ENCODE measurements around the gene AP3S2. TPM values are rescaled to one million over a fixed set of nuclear protein-coding genes. Genes with fewer than 3 reads are reported as not detected.
"Not testable (repeated sequence)": the region's sequence is repeated elsewhere in the genome, so short reads cannot be mapped to it uniquely, and the experiment has no call there.

Gene AP3S2
- total RNA-seq, 2 experiments from 2014 or later = 25.3 to 28.1 TPM

DNA sequence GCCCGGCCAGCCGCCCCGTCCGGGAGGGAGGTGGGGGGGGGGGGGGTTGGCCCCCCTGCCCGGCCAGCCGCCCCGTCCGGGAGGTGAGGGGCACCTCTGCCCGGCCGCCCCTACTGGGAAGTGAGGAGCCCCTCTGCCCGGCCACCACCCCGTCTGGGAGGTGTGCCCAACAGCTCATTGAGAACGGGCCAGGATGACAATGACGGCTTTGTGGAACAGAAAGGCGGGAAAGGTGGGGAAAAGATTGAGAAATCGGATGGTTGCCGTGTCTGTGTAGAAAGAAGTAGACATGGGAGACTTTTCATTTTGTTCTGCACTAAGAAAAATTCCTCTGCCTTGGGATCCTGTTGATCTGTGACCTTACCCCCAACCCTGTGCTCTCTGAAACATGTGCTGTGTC, 38.9 kb downstream of the AP3S2 start:
- H3K4me1 Mint-ChIP-seq, CTCF ChIA-PET, POLR2A ChIA-PET, H3K27me3 Mint-ChIP-seq, H3K27ac Mint-ChIP-seq, H3K4me3 Mint-ChIP-seq, DNase-seq, H3K9me3 Mint-ChIP-seq: not testable (repeated sequence)
- peaks cover 15% of the 10 kb centered on the region for H3K36me3 Mint-ChIP-seq (ENCODE audit: low read depth)

DNA sequence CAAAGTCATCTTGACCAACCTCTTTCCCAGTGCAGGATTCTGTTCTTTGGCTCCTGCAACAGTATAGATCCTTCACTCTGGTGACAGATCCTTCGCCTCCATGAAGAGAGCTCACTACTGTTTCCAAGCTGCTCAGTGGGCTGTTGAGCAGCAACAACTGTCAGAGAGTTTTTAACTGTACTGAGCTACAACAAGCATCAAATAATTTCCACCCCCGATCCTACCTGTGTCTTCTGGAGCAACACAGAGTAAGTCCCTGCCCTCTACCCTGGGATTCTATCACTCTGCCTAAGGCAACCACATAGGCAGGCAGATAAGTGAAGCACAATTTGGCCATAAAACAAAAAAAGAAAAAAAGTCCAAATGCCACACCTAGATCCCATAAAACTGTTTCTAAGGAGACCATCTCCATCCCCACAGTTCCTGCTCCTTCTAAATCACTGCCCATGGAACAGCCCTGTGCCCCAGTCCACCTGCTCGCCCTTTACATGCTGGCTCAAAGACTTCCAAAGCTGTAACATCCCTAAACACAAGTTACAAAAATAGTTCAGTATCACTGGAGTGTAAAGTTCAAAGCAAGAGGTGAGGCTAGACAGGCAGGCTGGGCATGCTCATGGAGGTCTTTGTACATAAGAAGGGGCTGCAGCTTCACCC, 41.3 kb downstream of the AP3S2 start:
- Mint-ChIP-seq H3K4me1 (peaks cover 9% of the 10 kb centered on the region), H3K27ac (no peak overlapping the region), H3K27me3 (no peaks in the 10 kb centered on the region), H3K4me3 (no peak overlapping the region), H3K36me3 (ENCODE audit: low read depth) (peaks cover 18% of the 10 kb centered on the region), H3K9me3 (no peaks in the 10 kb centered on the region)
- DNase-seq = no peak
- ChIA-PET POLR2A (no interaction called here), CTCF (interaction anchor here (0.6 kb wide), 1 partner anchor 225 kb away, joined by 5 read pairs; no protein-coding TSS in a partner anchor)

DNA sequence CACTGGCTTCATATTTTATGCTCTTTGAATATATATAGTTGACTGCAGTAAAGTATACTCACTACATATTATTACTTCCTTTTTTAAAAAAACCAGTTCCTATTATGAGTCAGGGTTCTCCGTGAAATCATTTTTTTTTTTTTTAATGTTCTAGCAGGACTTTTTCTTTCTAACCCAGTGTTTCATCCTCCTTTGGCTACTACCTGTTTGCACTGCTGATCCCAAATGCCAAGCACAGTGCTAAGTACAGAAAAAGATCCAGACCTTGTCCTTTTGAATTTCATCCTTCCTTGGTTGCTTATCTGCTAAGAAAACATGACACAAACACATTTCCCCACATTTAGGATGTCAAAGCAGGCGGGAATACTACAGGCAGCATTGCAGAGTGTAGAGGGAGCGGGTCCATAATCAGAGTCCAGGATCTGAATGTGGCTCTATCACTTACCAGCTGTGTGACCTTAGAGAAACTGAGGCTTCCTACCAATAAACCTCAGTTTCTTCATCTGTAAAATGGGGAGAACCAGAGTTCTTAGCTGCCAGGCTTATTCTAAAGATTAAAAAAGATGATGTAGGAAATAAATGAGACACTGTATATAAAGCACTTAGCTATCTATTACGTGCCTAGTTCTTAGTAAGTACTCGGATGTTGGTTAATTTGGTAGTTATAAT, 42.0 kb downstream of the AP3S2 start:
- no peak for DNase-seq
- Mint-ChIP-seq H3K36me3 (ENCODE audit: low read depth) (peaks cover 18% of the 10 kb centered on the region), H3K4me1 (peaks cover 9% of the 10 kb centered on the region), H3K27ac (no peak overlapping the region), H3K9me3 (no peaks in the 10 kb centered on the region), H3K4me3 (no peak overlapping the region), H3K27me3 (no peaks in the 10 kb centered on the region)
- ChIA-PET CTCF (no interaction called here), POLR2A (no interaction called here)

DNA sequence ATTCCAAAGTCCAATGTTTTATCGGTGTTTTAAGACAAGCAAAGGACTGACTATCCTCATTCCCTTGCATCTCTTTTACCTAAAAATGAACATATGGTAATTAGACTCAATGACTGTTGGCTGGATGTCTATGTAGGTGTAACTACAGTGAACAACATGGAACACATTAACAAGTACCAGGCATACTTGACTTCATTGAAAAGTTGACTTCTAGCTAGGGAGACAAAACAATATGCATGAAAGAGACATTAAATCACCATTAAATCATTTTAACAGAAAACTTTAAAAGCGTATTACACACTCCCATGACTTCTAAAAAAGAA, 44.9 kb downstream of the AP3S2 start:
- DNase-seq = no peak
- H3K4me3 Mint-ChIP-seq = no peak overlapping the region
- H3K27me3 Mint-ChIP-seq = no peaks in the 10 kb centered on the region
- H3K9me3 Mint-ChIP-seq = no peaks in the 10 kb centered on the region
- peaks cover 16% of the 10 kb centered on the region for H3K36me3 Mint-ChIP-seq (ENCODE audit: low read depth)
- peaks cover 15% of the 10 kb centered on the region for H3K4me1 Mint-ChIP-seq
- CTCF ChIA-PET = interaction anchor here (1.4 kb wide), 1 partner anchor 12 kb away, joined by 5 read pairs; no protein-coding TSS in a partner anchor
- no peak overlapping the region for H3K27ac Mint-ChIP-seq
- POLR2A ChIA-PET = no interaction called here

DNA sequence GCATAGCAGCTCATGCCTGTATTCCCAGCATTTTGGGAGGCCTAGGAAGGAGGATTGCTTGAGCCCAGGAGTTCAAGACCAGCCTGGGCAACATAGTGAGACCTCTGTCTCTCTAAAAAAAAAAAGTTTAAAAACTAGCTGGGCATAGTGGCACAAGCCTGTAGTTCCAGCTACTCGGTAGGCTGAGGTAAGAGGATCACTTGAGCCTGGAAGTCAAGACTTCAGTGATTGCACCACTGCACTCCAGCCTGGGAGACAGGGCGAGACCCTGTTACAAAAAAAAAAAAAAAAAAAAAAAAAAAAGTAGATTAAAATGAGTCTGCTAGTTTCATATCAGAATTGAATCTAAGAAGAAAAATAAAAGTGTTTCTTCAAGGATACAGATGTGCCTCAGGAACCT, 46.7 kb downstream of the AP3S2 start:
- DNase-seq = no peak
- no peak overlapping the region for H3K27ac Mint-ChIP-seq
- POLR2A ChIA-PET = no interaction called here
- peaks cover 16% of the 10 kb centered on the region for H3K36me3 Mint-ChIP-seq (ENCODE audit: low read depth)
- no peaks in the 10 kb centered on the region for H3K27me3 Mint-ChIP-seq
- H3K4me3 Mint-ChIP-seq = no peak overlapping the region
- H3K9me3 Mint-ChIP-seq = no peaks in the 10 kb centered on the region
- H3K4me1 Mint-ChIP-seq = peaks cover 14% of the 10 kb centered on the region
- CTCF ChIA-PET = interaction anchor here (0.7 to 1.5 kb wide), 2 partner anchors 19 to 23 kb away, joined by 4 to 6 read pairs; no protein-coding TSS in a partner anchor

DNA sequence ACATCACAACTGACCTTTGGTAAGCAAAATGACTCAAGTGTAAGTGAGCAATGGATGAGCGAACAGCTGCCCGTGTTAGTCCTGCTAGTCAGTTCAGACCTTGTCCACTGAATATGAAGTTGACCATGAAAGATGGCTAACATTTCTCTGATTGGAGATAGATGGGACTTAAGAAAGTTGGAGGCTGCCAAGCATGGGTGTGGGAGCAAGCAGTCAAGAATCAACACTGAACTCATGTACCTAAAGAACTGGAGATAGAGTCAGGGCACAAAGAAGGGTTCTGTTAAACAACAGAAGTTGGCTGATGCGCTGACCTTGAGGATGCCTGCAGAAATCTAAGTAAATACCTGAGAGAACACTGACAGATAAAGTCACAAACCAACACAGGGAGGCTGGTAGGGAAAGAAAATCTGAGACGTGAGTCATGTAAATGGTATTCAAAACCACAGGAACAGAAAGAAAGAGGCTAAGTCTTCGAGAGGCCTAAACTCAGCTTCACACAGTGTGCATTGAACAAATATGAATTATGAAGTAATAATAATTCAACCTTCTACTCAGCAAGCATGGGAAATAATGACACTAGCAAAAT, 48.4 kb downstream of the AP3S2 start:
- ChIA-PET CTCF (interaction anchor here (1.7 kb wide), 1 partner anchor 9 kb away, joined by 4 read pairs; no protein-coding TSS in a partner anchor), POLR2A (no interaction called here)
- H3K4me3 Mint-ChIP-seq = no peak overlapping the region
- peaks cover 6% of the 10 kb centered on the region for H3K36me3 Mint-ChIP-seq (ENCODE audit: low read depth)
- no peaks in the 10 kb centered on the region for H3K27me3 Mint-ChIP-seq
- no peak overlapping the region for H3K27ac Mint-ChIP-seq
- no peak for DNase-seq
- peaks cover 11% of the 10 kb centered on the region for H3K4me1 Mint-ChIP-seq
- H3K9me3 Mint-ChIP-seq = no peaks in the 10 kb centered on the region

DNA sequence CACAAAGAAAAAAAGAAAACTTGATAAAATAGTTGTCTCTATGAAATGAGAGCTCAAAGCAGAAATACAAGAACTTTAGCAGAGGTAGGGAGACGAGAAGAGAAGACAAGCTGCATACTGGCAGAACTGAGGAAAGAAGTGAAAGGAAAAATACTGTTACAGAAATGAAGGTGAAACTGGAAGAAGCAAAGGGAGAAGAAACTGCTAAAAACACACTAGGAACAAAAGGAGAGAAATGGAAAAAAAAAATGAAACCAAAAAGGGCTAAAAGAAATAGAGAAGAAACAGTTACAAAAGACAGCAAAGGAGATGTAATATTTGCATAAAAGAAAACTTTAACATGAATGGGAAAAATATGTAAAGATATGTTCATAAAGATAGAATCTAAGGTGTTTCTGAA, 51.8 kb downstream of the AP3S2 start:
- peaks cover 19% of the 10 kb centered on the region for H3K4me1 Mint-ChIP-seq
- ChIA-PET CTCF (interaction anchor here (0.7 to 1.4 kb wide), 2 partner anchors 44 to 81 kb away, joined by 3 to 4 read pairs; no protein-coding TSS in a partner anchor), POLR2A (no interaction called here)
- H3K9me3 Mint-ChIP-seq = no peaks in the 10 kb centered on the region
- H3K27me3 Mint-ChIP-seq = no peaks in the 10 kb centered on the region
- no peak for DNase-seq
- no peak overlapping the region for H3K4me3 Mint-ChIP-seq
- peaks cover 4% of the 10 kb centered on the region for H3K36me3 Mint-ChIP-seq (ENCODE audit: low read depth)
- H3K27ac Mint-ChIP-seq = no peak overlapping the region

DNA sequence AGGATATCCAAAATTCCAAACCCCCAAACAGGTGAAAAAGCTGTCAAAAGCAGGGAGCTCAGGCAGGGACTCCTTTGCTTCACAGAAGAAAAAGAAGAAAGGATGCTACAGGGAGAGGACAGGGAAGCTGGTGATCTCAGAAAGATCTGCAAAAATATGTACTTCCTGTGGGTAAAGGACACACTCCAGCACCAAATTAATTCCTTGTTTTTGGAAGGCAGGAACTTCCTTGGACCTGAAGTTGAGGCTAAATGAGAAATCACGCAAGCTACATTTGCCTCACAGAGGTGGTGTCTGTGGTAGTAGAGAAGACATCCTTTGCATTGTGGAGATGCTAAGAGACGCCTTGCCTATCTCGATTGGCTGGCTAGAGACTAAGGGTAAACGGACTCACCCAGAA, 52.5 kb downstream of the AP3S2 start:
- Mint-ChIP-seq H3K27me3 (no peaks in the 10 kb centered on the region), H3K9me3 (no peaks in the 10 kb centered on the region), H3K4me3 (no peak overlapping the region), H3K36me3 (ENCODE audit: low read depth) (peaks cover 9% of the 10 kb centered on the region), H3K27ac (no peak overlapping the region), H3K4me1 (peaks cover 23% of the 10 kb centered on the region)
- POLR2A ChIA-PET = no interaction called here
- no peak for DNase-seq
- CTCF ChIA-PET = interaction anchor here (0.7 to 1.4 kb wide), 2 partner anchors 44 to 80 kb away, joined by 3 to 4 read pairs; no protein-coding TSS in a partner anchor

DNA sequence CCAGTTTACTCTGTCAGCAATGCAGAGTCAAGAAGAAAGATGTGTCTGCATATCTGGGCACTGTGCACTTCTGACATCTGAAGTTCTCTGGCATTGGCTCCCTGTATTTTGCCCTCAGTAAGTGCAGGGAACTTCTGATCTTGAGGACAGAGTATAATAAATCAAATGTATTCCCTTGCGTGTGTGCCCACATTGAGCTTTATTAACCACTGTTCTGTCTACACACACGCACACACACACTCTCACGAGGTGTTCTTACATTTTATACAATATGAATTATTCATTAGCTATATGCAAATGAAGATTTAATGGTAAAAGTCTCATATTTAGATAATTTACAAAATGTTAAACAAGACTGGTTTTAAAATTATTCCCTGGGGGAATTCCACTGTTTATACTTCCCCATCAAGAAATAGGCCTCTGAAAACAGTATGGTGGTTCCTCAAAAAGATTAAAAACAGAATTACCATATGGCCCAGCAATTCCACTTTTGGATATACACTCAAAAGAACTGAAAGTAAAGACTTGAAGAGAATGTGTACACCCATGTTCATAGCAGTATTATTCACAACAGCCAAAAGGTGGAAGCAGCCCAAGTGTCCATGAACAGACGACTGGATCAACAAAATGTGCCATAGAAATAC, 54.5 kb downstream of the AP3S2 start:
- H3K4me3 Mint-ChIP-seq = no peak overlapping the region
- DNase-seq = no peak
- POLR2A ChIA-PET = no interaction called here

DNA sequence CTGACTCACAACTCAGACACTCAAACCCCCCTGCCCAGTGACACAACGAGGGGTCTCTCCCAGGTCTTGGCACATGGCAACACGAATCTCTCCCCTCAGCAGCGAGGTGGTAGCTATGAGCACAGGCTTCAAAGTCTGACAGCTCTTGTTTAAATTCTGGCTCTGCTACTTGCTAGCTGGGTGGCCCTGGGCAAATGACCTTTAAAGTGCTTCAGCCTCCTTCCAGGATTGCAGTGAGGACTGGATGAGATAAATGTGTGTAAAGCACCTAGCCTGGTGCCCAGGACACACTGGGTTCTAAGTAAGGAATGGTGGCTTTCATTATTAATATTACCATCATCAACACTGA, 56.0 kb downstream of the AP3S2 start:
- Mint-ChIP-seq H3K4me3 (no peak overlapping the region), H3K27me3 (no peaks in the 10 kb centered on the region), H3K9me3 (no peaks in the 10 kb centered on the region), H3K36me3 (ENCODE audit: low read depth) (peaks cover 23% of the 10 kb centered on the region), H3K4me1 (peaks cover 18% of the 10 kb centered on the region), H3K27ac (no peak overlapping the region)
- ChIA-PET POLR2A (no interaction called here), CTCF (interaction anchor here (0.8 to 2.7 kb wide), 4 partner anchors 9 to 98 kb away, joined by 3 to 8 read pairs (median 6); no protein-coding TSS in a partner anchor)
- no peak for DNase-seq

More for the DNA sequence above, 54.5 kb downstream of the AP3S2 start:
- Mint-ChIP-seq H3K36me3 (ENCODE audit: low read depth) (peaks cover 18% of the 10 kb centered on the region), H3K27ac (no peak overlapping the region), H3K27me3 (no peaks in the 10 kb centered on the region), H3K4me1 (peaks cover 18% of the 10 kb centered on the region), H3K9me3 (no peaks in the 10 kb centered on the region)
- CTCF ChIA-PET = interaction anchor here (1.1 to 1.3 kb wide), 2 partner anchors 27 to 39 kb away, joined by 3 to 4 read pairs; no protein-coding TSS in a partner anchor

DNA sequence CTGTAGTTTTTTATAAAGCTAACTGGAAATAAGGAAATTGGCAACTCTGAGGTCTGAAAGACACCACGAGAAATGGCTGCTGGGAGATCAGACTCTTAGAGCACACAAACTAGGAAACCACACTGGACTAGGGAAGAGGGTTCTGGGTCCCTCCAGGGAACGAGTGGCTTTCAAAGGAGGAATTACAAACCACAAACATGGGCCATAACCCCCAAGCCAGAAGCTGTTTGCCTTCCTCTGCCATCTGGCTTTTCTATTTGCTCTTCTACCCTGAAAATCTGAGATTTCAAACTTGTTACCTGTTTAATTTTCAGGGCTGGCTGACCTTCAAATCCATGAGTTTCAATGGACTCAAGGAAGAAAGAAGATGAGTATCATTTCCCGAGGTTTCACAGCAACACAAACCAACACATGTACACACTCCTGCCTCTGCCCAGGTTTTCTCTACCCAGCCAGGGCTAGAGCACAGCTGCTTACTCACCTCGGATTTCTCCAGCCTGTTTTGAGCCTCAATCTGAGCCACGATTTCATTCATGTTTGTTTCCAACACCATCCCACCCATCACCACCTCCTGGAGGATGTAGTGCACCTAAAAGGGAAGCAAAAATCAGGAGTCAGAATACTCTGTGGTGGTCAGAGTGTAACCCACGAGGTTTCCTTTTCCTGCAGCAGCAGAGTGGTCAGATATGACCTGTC, 56.5 kb downstream of the AP3S2 start:
- Mint-ChIP-seq H3K27ac (no peak overlapping the region), H3K9me3 (no peaks in the 10 kb centered on the region), H3K27me3 (no peaks in the 10 kb centered on the region), H3K4me3 (no peak overlapping the region), H3K4me1 (peaks cover 16% of the 10 kb centered on the region), H3K36me3 (ENCODE audit: low read depth) (peaks cover 23% of the 10 kb centered on the region)
- ChIA-PET CTCF (interaction anchor here (0.6 to 2.7 kb wide), 7 partner anchors 9 to 342 kb away, joined by 3 to 8 read pairs (median 4); no protein-coding TSS in a partner anchor), POLR2A (no interaction called here)
- no peak for DNase-seq

DNA sequence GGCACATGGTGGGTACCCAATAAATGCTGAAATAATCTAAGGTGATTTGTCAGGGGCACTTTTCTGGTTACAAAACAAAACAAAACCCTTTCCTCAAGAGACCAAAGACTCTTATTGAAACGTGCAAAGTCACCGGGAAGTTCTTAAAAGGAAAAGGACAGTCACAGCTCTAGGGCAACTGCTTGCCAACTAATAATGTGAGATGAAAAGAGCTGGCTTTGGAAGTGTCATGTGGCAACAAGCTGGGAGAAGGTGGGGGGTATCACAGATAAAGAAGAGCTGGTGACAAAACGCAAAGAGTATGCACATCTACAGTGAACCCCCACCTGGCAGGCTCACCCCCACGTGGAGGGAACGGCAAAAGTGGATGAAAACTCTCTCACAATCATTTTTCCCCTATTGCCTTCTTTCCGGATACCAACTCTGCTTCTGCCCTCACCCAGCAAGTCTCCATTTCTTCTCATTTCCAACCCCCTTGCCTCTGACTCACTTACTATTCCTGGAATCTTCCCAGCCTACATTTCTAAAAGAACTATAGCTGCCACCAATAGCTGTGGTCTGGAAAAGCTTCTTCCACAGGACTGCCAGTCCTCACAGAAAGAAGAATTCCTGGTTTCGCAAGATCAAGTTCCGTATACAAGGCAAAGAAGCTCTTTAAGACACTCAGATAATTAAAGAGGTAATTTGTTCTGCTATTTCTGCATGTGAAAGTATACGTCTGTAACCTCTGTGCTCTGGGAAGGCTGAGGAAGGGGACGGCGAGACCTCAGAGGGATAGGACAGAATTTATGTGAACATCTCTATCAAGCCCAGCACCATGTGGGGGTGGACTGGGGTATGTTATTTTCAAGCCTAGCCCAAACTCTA, 57.3 kb downstream of the AP3S2 start:
- CTCF ChIA-PET = interaction anchor here (0.6 to 2.7 kb wide), 6 partner anchors 8 to 343 kb away, joined by 3 to 8 read pairs (median 4); no protein-coding TSS in a partner anchor

More for the DNA sequence above, 57.3 kb downstream of the AP3S2 start:
- no peaks in the 10 kb centered on the region for H3K27me3 Mint-ChIP-seq
- peaks cover 12% of the 10 kb centered on the region for H3K4me1 Mint-ChIP-seq
- H3K9me3 Mint-ChIP-seq = no peaks in the 10 kb centered on the region
- H3K4me3 Mint-ChIP-seq = no peak overlapping the region
- no peak for DNase-seq
- H3K27ac Mint-ChIP-seq = no peak overlapping the region
- peaks cover 23% of the 10 kb centered on the region for H3K36me3 Mint-ChIP-seq (ENCODE audit: low read depth)
- POLR2A ChIA-PET = no interaction called here
